Panc1 (cell line): Measurements from ENCODE around the gene OR2T1.

ENCODE experiments used
- CTCF ChIP-seq: fragments of 450-650 bp; IDR thresholded peaks from 2 replicates; pipeline ENCODE4 v1.5.1; 2017; ENCODE audit warnings: mild to moderate bottlenecking
- REST ChIP-seq, 2 experiments: IDR thresholded peaks; 2 replicates each; pipeline ENCODE4 v1.6.1; 2011 to 2012; ENCODE audit warnings: low read depth in 2 of 2, control low read depth in 1 of 2, low read length in 1 of 2, mild to moderate bottlenecking in 1 of 2, moderate library complexity in 1 of 2; ENCODE audit not compliant: insufficient read depth in 1 of 2

GRCh38 chr1:248366609-248367008 is 36.2 kb upstream of the OR2T1 start:
- TF ChIP-seq CTCF (no peak), REST (IDR thresholded peaks at IDR 0.05; ENCODE audit: insufficient read depth in 1 of 2, low read depth in 2 of 2, low read length in 1 of 2) (no peak)
